Thoracic aorta (tissue), 2 donors: ENCODE measurements around the gene DPP4. TPM values are rescaled to one million over a fixed set of nuclear protein-coding genes. Genes with fewer than 3 reads are reported as not detected.

Source experiments
- ATAC-seq: fragments of 150-250 bp; one replicate; pipeline ENCODE4 v1.8.0; 2017; ENCODE audit warnings: low read depth; ENCODE audit not compliant: insufficient number of reproducible peaks, low FRiP score
- DNase-seq: peaks from one replicate; pipeline ENCODE4 v3.0.0-alpha.2; 2020; ENCODE audit warnings: low spot score
- H3K27ac ChIP-seq, 2 donors: fragments of 200-600 bp; sonication (generic); 1 replicate in 1 of 2; 2 replicates in 1 of 2; pipeline ENCODE4 v1.5.1; 2016; ENCODE audit warnings: mild to moderate bottlenecking in 2 of 2, moderate library complexity in 2 of 2
- H3K27me3 ChIP-seq: fragments of 200-600 bp; sonication (generic); replicated peaks from 2 replicates; pipeline ENCODE4 v1.6.0; 2016; ENCODE audit warnings: mild to moderate bottlenecking; ENCODE audit not compliant: insufficient read depth
- H3K36me3 ChIP-seq: fragments of 200-600 bp; sonication (generic); one replicate; pipeline ENCODE4 v1.5.1; 2016
- H3K4me1 ChIP-seq, 2 donors: fragments of 200-600 bp; sonication (generic); 1 replicate in 1 of 2; 2 replicates in 1 of 2; pipeline versions ENCODE4 v1.5.1 to v1.6.0; 2016; ENCODE audit warnings: low read depth in 2 of 2, mild to moderate bottlenecking in 1 of 2; ENCODE audit not compliant: control insufficient read depth in 1 of 2
- H3K4me3 ChIP-seq: fragments of 200-600 bp; sonication (generic); 2 replicates; pipeline ENCODE4 v1.5.1; 2016; ENCODE audit warnings: mild to moderate bottlenecking
- H3K9me3 ChIP-seq: fragments of 200-600 bp; sonication (generic); 2 replicates; pipeline ENCODE4 v1.5.1; 2016
- CTCF ChIP-seq: fragments of 200-600 bp; sonication (generic); IDR thresholded peaks from one replicate; pipeline ENCODE4 v1.5.1; 2019; ENCODE audit warnings: antibody characterized with exemption
- total RNA-seq, 2 donors: library from RNA; depleted of rRNA; stranded (reverse); fragments of >200 nt; gene quantifications; one replicate each; pipeline versions ENCODE4 v1.1.0 to v1.2.3, GENCODE V29; 2016

DPP4 gene
- total RNA-seq, 2 donors from 2014 or later, result 2.0 to 2.1 TPM

GRCh38 chr2:162106146-162106551, 32.1 kb upstream of the DPP4 start:
- no peak overlapping the region for H3K4me3 ChIP-seq
- DNase-seq, result no peak
- no peaks in the 10 kb centered on the region for H3K9me3 ChIP-seq
- H3K27ac ChIP-seq, result no peak overlapping the region
- peaks cover 7 to 10% of the 10 kb centered on the region in 2 donors for H3K4me1 ChIP-seq
- H3K27me3 ChIP-seq, result no peaks in the 10 kb centered on the region
- H3K36me3 ChIP-seq, result no peaks in the 10 kb centered on the region
- no peak for TF ChIP-seq CTCF
- ATAC-seq, result no peak

- Histone ChIP-seq H3K4me3 (no peak overlapping the region), H3K27me3 (no peaks in the 10 kb centered on the region), H3K9me3 (no peaks in the 10 kb centered on the region), H3K4me1 (peaks cover 7 to 10% of the 10 kb centered on the region in 2 donors), H3K27ac (no peak overlapping the region), H3K36me3 (no peaks in the 10 kb centered on the region)
- DNase-seq (no peak), ATAC-seq (no peak)
- no peak for TF ChIP-seq CTCF
Observed at GRCh38 chr2:162103443-162104009, 29.5 kb upstream of the DPP4 start.

DNA sequence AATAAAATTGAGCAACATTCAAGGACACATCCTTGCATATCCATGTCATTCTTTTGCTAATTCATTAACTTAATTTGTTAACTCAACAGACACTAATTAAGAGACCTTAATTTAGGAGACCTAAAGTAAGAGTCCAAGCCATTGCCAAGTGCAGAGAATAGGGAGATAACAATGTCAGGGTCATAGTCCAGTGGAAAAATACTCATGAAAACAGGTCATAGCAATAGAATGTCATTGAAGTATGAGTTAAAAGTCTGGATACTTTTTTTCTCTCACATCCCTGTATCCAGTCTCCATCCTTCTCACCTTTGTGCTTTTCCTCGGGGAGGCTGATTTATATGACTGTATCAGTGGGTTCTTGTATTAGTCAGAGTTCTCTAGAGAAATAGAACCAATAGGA, 26.6 kb upstream of the DPP4 start:
- ATAC-seq, result no peak
- H3K36me3 ChIP-seq, result no peaks in the 10 kb centered on the region
- no peaks in the 10 kb centered on the region for H3K27me3 ChIP-seq
- no peaks in the 10 kb centered on the region for H3K9me3 ChIP-seq
- no peak overlapping the region for H3K27ac ChIP-seq
- H3K4me1 ChIP-seq, result no peaks in the 10 kb centered on the region
- DNase-seq, result no peak
- no peak for TF ChIP-seq CTCF
- no peak overlapping the region for H3K4me3 ChIP-seq

- ATAC-seq, result no peak
- DNase-seq, result no peak
- no peak for TF ChIP-seq CTCF
- Histone ChIP-seq H3K4me1 (no peaks in the 10 kb centered on the region), H3K36me3 (no peaks in the 10 kb centered on the region), H3K27ac (no peak overlapping the region), H3K27me3 (no peaks in the 10 kb centered on the region), H3K9me3 (no peaks in the 10 kb centered on the region), H3K4me3 (no peak overlapping the region)
Observed at GRCh38 chr2:162099836-162100235, 25.8 kb upstream of the DPP4 start.

- H3K4me3 ChIP-seq, result no peak overlapping the region
- H3K9me3 ChIP-seq, result no peaks in the 10 kb centered on the region
- no peaks in the 10 kb centered on the region for H3K27me3 ChIP-seq
- no peaks in the 10 kb centered on the region for H3K36me3 ChIP-seq
- H3K4me1 ChIP-seq, result peaks cover 10 to 11% of the 10 kb centered on the region in 2 donors
- peak; percentile 40 for ATAC-seq
- H3K27ac ChIP-seq, result peak overlapping the region in 1 of 2 donors; percentile 23
- no peak for TF ChIP-seq CTCF
- DNase-seq, result no peak
Observed at GRCh38 chr2:162092658-162093556, 18.9 kb upstream of the DPP4 start.
